ENCODE results near the gene KCNIP1.
A peak's percentile ranks its signal among the peaks of the same experiment; 100 is the strongest.

Gene KCNIP1

DNA sequence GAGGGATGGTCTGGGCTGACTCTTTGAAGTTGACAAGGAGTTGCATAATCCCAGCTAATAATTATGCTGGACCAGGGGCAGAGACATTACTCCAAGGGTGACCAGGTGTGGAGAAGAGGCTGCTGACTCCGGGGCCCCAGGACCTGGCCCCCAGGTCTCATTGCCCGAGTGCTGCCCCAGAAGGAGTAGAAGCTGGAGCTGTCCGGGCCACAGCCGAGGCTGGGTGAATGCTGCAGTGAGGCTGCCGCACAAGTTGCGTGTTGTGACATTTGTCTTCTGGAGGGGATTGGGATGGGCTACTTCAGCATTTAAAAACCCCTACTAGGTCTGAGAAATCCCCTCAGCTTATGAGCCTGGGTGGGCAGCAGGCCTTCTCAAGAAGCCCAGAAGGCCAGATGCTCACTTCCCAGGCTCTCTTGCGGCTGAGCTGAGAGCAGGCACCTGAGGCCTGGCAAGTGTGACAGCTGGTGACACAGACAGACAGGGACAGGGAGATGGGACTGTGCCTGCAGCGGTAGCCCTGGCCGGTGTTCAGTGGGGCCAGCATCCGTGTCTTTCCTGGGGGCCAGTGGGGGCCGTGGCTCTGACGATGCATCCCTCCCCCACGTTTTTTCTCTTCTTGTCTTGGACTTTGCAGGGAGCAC lies 122.8 kb downstream of the KCNIP1 start:
- no peak for DNase-seq (ENCODE audit: low read depth in 2 of 2, low spot score in 1 of 2)

DNA sequence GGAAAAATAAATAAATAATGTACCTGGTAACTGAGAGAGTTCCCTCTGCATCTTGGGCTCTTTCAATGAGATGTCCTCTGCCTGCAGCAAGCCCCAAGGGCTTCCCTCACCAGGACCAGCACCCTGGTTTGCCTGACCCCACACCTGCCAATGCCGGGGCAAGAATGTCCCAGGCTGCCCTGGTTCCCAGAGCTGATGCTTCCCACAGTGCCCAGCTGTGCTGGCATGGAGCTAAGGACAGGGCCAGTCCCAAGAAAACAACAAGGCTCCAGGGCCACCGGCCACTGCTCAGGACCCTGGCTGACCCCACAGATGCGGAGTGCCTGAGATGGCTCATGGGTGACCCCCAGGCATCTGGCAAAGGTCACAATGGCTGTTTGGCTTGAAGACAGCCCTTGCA lies 123.5 kb downstream of the KCNIP1 start:
- no peak for DNase-seq (ENCODE audit: low read depth in 2 of 2, low spot score in 1 of 2)

DNA sequence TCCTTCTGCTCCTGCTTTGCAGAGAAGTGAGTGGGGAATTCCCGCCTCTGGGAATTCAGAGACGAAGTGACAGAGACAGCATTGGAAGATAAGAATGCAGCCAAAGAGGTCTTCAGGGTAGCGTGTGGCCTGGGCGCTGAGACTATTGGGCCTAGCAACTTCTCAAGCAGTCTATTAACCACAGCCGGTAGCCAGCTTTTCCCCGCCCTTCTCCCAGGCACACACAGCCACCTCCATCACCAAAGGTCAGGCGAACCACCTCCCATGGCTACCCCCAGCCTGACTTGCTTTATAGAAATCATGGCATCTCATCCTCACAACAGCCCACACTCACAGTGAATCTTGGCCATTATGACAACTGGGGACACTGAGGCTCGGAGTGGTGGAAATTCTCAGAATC lies 124.2 kb downstream of the KCNIP1 start:
- DNase-seq (ENCODE audit: low read depth in 2 of 2, low spot score in 1 of 2) = no peak

DNA sequence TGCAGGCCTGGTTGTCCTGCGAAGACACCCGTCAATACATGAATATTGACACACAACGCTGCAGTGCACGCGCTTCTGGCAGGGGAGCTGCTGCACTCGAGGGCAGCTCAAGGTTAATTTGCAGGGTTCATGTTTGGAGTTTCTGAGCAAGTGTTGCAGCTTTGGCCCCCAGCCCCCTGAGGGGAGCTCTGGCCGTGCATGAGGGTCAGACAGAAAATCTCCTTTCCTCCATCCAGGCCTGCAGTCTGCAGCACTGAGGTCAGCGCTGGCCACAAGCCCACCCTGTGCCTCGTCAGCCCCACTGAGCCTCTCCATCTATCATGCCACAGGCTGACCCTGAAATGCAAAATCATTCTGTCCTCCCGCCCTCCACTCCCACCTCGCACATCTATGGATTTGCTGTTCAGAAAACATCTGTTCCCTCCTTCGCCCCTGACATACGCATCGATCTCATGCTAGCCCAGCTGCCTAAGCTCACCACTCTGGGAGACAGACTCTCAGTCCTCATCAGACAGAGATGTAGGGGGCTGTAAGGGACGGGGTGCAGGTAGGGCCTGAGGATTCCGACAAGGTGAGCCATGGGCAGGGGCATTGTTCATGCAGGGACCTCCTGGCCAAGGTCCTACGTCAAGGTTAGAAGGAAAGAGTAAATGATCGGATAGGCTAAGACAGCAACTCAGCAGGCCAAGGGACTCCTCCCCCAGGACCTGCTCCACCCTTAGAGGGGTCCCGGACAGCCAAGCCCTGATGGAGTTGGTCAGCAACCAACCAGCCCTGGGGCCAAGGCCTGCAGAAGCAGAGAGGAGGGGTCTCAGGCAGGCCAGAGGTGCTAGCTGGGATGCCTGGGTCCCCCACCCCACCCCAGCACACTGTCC lies 125.1 kb downstream of the KCNIP1 start:
- DNase-seq (ENCODE audit: low read depth in 2 of 2, low spot score in 1 of 2) = no peak

DNA sequence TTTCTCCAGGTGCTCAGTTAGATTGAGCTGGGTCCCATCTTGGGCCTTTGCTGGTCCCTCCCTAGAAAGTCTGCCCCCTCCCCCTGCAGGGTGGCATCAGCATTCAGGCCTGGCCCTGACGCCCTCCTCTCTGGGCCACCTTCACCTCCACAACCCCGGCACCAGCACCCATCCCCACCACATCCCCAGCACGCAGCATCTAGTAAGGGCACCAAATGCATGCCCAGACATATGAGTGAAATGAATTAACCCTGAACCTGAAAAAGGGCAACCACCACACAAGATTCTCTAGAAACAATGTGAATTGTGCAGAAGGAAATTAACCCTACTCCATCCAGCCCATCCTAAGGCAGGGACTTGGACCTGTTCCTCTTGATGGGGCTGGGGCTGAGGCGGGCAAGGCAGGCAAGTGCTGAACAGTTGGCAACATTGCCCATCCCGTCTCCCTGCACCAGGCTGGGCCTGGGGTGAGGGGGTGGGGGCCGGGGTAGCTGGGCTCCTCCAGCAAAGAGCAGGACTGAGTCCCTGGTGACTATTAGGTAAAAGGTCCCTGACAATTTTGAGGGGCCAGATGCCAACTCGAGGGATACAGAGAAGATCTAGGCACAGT lies 125.9 kb downstream of the KCNIP1 start:
- no peak for DNase-seq (ENCODE audit: low read depth in 2 of 2, low spot score in 1 of 2)

DNA sequence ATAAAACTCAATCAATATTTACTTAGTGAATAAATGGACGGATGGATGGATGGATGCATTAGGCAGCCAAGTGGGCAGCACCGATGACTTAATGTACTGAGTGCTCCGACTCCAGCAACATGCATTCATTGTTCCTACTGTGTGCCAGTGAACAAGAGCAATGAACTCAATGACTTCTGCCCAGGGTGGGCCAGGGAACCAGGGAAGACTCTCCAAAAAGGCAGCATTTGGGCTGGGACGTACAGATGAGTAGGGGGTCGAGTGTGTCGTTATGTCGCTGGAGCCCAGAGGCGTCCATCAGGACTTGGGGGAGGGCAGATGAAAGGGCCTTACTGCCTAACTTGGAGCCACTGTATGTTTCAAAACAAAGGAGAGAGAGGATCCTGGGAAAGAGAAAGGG lies 126.4 kb downstream of the KCNIP1 start:
- no peak for DNase-seq (ENCODE audit: low read depth in 2 of 2, low spot score in 1 of 2)

DNA sequence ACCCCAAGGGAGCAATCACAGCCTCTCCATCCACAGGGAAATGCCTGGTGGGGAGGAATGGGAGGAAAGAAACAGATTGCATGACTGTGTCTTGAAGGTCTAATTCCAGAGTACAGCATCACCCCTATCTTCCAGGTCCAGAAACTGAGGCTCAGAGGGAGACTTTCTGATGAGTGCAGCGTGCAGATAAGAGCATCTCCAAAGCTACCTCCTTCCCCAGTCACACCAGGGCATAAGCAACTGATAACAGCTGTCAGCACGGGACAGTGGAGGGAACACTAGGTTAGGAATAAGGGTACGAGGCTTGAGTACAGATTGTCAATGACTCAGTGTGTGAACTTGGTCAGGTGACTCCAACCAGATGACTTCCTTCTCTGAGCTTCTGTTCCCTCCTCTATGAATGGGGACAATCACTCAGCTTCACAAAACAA lies 126.9 kb downstream of the KCNIP1 start:
- DNase-seq (ENCODE audit: low read depth in 2 of 2, low spot score in 1 of 2) = no peak

DNA sequence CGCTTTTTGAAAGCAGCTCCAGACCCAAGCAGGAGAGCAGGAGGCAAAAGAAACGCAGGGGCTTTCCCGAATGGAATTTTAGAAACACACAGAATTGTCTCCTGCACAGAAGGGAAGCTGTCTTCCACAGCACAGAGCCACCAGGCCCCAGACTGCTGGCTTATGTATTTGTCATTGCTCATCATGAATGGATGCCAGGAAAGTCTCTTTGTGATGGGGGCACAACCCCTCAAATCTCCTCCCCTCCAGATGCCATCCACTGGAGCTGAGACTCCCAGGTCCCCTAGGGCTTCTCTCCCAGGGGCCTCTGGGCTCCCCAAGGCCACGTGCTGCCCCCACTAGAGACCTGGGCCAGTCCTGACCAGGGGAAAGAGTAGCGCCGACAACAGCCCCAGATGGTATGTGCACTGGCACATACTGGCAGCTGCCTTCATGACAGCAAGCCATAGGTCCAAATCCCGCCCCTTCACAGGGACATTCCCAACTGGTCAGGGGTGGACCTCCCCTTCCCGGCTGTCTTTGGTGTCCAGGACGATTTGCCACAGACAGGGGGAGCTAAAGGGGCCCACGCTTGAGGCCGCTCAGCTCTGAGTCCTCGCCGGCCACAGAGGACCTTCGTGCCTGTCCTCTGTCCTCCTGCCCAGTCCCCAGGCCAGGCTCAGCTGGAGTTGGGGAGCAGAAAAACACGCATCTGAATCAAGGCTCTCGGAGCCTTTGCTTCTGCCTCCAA lies 127.8 kb downstream of the KCNIP1 start:
- no peak for DNase-seq (ENCODE audit: low read depth in 2 of 2, low spot score in 1 of 2)

DNA sequence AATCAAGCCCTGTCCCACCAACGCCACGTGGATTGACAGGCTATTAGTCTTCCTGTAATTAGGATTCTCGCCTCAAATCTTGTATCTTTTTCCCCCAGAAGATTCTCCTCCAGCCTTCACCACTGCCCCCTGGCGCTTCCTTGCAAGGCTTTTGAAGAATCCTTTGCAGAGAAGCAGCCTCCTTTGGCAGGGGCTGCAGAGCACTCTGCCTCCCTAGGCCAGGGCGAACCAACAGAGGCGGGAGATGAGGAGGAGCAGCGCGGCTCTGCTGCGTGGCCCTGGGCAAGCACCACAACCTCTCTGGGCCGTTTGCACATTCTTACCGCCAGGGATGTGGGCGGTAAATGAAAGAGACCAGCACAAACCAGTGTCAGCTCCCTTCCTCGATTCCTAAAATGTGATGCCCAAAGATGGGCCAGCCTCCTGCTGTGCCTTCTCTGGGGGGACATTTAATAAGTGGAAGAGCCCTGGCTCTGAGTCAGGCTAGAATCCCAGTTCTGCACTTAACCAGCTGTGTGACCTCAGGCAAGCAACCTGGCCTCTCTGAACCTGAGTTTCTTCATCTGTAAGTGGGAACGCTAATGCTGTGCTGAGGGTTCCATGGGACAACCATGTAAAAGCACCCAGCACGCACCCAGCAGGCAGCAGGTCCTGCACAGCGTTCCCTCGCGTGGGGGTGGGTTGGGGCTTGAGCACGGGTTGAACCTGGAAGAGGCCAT lies 128.6 kb downstream of the KCNIP1 start:
- no peak for DNase-seq (ENCODE audit: low read depth in 2 of 2, low spot score in 1 of 2)

DNA sequence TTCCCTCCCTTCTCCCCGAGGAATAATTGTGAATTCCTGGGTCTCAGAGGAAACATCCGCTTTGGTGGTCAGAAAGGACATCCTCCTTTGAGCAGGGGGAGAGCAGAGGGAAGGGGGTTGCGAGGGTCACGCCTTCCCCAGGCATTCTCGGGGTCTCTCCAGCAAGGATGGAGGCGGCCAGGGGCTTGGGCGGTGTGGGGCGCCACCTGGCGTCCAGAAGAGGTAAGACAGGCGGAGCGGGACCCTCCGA lies 129.1 kb downstream of the KCNIP1 start:
- peak; percentile 8 to 18 for DNase-seq (ENCODE audit: low read depth in 2 of 2, low spot score in 1 of 2)

DNA sequence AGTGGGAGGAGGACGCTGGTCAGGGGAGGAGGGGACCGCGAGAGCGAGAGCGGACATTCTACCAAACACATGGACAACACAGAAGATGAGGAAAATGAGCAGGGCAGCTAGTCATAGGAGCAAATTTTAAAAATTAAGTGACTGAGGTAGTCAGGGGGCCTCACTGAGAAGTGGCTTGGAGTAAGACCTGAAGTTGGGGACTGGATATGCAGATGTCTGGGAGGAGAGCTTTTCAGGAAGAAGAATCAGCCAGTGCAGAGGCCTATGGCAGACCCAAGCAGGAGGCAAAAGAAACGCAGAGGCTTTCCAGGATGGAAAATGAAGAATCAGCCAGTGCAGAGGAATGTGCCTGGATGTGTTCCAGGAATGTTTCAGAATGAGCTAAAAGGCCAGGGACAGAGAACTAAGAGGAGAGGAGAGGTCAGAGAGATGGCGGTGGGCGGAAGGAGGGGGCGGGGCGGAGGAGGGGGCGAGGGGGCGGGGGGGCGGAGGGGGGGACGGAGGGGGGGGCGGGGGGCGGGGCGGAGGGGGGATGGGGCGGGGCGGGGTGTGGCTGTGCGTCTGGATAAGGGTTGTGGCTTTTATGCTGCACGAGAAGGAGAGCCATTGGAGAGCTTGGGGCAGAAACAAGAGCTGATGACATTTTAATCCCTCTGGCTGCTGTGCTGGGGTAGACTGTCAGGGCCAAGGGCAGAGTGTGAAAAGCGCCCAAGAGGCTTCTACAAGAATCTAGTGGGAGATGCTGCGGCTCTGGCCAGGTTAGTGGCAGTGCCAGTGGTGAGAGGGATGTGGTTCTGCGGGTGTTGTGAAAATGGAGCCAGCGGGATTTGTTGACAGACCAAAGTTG lies 129.6 kb downstream of the KCNIP1 start:
- no peak for DNase-seq (ENCODE audit: low read depth in 2 of 2, low spot score in 1 of 2)

DNA sequence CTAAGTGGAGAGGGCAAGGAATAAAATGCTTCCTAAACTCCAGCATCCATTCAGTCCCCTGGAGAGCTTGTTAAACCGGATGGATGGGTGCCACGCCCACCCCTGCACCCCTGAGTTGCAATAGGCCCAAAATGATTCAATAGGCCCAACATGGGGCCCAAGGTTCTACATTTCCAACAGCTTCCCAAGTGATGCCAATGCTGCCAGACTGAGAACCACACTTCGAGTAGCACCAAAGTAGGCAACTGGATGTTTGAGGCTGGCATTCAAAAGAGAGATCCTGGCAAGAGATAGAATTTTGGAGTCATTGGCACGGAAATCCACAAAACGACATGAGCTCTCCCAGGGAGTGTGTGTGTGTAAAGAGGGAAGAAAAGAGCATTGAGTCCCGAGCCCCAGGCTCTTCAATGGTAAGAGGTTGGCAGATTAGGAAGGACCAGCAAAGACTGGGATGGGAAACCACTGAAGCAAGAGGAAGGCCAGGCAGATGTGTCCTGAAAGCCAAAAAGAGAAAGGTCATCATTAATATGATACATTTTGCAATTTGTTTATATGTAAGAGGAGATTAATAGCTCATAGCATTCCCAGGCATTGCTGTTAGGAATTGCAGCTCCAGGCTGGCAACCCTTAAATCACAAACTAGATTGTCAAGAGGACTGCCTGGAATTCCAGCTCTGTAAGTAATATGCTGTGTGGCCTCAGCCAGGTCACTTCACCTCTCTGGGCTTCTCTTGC lies 130.6 kb downstream of the KCNIP1 start:
- DNase-seq (ENCODE audit: low read depth in 2 of 2, low spot score in 1 of 2) = no peak

DNA sequence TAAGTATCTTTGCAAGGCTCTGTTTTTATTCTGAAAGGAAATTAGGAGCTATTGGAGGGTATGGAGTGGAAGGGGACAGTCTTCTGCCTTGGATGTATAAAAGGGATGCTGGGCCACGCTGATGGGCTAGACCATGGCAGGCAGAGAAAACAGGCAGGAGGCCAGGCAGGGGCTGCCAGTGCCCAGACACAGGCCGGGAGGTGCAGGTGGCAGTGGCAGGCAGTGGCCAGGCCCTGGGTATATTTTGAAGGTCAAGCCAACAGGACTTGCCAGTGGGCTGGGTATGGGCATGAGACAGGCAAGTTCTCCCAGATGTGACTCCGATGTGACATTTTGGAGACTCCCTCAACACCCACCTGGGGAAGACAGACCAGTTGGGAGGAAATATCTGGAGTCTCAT lies 131.9 kb downstream of the KCNIP1 start:
- DNase-seq (ENCODE audit: low read depth in 2 of 2, low spot score in 1 of 2) = no peak

DNA sequence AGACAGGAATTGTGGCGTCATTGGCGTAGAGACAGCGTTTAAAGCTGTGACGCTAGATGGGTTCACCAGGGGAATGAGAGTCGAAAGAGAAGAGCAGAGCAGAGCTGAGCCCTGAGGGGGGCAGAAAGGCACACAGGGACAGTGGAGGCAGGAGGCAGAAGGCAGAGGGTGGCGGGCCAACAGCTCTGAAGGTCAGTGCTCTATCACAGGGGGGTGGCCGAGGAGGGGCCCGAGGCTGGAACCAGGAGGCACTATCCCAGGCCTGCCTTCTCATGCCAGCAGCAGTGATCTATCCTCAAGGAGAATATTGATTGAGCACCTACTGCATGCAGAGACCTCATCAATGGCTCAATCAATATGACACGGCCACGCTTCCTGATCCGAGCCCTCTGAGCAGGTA lies 132.4 kb downstream of the KCNIP1 start:
- DNase-seq (ENCODE audit: low read depth in 2 of 2, low spot score in 1 of 2) = no peak

DNA sequence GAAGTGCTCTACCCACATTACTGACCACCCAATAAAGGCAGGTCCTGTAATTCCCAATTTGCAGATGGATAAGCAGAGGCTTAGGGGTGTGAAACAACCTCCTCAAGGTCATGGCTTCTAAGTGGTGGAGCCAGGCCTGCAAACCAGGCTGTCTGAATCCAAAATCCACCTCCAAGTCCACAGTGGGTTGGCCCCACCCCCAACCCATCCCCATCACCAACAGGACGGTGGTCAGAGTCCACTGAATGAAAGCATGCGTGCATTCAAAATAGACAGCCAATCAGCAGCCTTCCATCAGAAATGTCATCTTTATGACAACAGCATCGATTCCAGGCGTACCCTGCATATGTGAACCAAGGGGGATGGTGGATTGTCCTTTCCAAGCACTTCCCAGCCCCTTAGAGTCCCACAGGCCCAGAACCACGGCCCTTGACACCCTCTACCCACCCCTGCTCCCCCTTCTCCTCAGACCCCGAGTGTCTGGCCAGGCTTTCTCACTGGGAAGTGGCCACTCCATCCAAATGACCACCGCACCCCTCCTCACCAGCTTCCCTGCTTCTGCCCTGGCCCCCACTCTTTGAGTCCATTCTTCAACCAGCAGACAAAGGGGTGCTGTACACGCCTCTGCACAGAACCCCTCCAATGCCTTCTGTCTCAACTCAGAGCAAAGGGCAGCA lies 133.1 kb downstream of the KCNIP1 start:
- DNase-seq (ENCODE audit: low read depth in 2 of 2, low spot score in 1 of 2) = no peak

DNA sequence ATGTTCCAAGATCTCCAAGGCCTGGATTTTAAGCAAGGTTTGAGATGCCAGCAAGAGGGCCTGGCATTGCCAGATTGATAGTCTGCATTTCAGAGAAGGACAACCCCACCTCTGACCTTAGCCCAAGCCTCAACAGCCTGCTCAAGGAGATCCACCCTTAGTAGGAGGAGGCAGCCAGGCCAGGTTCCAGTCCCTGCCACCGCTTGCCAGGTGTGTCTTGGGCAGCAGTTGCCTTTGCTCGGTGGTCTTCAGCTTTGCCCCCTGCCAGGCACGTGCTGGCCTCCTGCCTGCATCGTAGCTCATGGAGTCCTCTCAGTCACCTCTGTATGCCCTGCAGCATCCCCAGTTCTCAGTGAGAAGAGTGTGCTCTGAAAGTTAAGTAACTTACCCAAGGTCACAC lies 134.2 kb downstream of the KCNIP1 start:
- no peak for DNase-seq (ENCODE audit: low read depth in 2 of 2, low spot score in 1 of 2)

DNA sequence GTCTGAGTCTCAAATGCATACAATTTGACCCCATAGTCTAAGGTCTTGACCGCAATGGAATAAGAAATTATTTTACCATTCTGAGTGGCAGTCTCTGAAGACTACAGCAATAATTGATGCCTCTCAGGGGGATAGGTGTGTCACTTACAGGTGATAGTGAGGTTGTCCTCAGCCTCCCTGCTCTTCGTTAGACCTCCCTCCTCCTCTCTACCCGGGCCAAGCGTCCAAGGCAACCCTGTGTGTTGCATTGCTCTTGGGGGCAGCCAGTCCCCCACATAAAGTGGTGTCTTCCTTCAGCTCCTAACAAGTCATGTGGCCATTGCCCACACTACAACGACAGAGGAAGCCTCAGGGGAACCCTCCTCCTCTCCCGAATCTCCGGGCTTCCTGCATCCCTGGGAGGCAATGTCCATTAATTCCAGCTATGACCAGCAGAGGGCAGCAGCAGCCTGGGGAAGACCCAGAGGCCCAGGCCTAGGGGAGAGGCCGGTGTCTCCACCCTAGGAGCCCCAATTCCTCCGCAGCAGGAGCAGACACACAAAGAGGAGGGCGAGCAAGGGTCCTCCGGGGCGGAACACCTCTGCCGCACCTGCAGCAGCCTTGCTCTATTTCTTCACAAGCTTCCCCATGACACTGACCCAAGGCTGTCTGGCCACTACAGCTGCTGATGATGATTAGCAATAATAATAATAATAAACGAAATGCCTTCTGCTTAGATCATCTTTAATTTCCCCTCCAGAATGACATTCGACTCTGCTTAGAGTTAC lies 134.8 kb downstream of the KCNIP1 start:
- peak; percentile 3 to 31 for DNase-seq (ENCODE audit: low read depth in 2 of 2, low spot score in 1 of 2)

DNA sequence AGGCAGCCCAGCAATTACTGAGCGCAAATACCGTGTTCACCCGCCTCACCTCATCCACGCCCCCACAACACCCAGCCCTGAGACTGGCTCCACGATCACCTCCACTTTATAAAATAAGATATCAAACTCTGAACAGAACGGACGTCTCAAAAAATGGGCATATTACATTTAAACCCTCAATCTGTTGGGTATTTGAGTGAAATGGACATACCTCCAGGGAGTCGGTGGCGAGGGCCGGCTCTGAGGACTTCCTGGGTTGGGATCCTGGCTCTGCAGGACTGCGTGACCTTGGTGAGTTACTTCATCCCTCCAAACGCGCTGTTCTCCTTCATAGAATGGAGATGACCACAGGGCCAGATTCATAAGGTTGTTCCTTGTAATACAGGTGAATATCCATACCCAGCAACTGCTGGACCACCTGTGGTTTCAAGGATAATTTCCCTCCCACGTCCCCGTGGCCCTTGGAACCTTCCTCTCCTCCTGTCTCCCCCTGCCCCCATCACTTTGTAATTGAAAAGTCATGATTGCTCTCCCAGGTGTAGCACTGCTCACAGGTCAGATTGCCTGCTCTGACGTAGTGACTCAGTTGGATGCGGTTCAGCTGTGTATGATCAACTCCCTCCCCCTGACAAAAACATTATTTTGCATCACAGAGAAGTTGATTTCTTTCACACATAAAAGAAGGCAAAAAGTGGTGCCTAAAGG lies 135.6 kb downstream of the KCNIP1 start:
- no peak for DNase-seq (ENCODE audit: low read depth in 2 of 2, low spot score in 1 of 2)

Measured in stimulated activated CD8-positive, alpha-beta memory T cell treated with anti-CD3 and anti-CD28 coated beads, Interleukin-4, amount 100 ng/mL, for 4 hours (primary cell).